Left colon (tissue), 2 donors: Measurements from ENCODE around the gene HSF5. TPM values are rescaled to one million over a fixed set of nuclear protein-coding genes. Genes with fewer than 3 reads are reported as not detected.
"Not testable (repeated sequence)": the region's sequence is repeated elsewhere in the genome, so short reads cannot be mapped to it uniquely, and the experiment has no call there.

Experiments used
- ATAC-seq: fragments of 200-7000 bp; cut with Tn5 transposase; one replicate; pipeline ENCODE4 v1.9.1; 2020; ENCODE audit warnings: mild to moderate bottlenecking, moderate library complexity
- DNase-seq, 2 donors: peaks; one replicate each; pipeline ENCODE4 v3.0.0-alpha.2; 2020
- intact Hi-C, 2 donors: fragments of 100-400 bp; cut with DNase I in 1 of 2; cut with micrococcal nuclease in 1 of 2; formaldehyde crosslinking; loops; one replicate each; pipeline versions ENCODE4 v1.11.2 to v1.14.0; 2022; cut with DNase I, micrococcal nuclease
- total RNA-seq, 2 donors: library from RNA; stranded (reverse); fragmentation: NEBNext Ultra II Directional; extraction: Animal tissue kit (Norgen Biotek cat#: 25700); gene quantifications; one replicate each; pipeline ENCODE4 v1.2.1, GENCODE V29; 2021
- donor health status: DM: no; HTN: no; CAD: no.
- donor health status: DM: yes; HTN: yes; CAD: no.

HSF5 gene
- total RNA-seq, 2 donors from 2014 or later = not detected

- DNase-seq (no peak), ATAC-seq (peak; percentile 64)
- intact Hi-C loops = no loop called here
These were observed 86.9 kb downstream of the HSF5 start for GRCh38 chr17:58401287-58401686.

- DNase-seq = no peak
- intact Hi-C loops = no loop called here
- ATAC-seq = no peak
These were observed 87.4 kb downstream of the HSF5 start for GRCh38 chr17:58400826-58401225.

GRCh38 chr17:58399974-58400373, 88.2 kb downstream of the HSF5 start:
- ATAC-seq = no peak
- intact Hi-C loops = no loop called here
- no peak for DNase-seq

GRCh38 chr17:58398574-58399266, 89.5 kb downstream of the HSF5 start:
- peak; percentile 65 for ATAC-seq
- no peak for DNase-seq
- intact Hi-C loops = no loop called here

- ATAC-seq, DNase-seq, intact Hi-C loops: not testable (repeated sequence)
These were observed 90.8 kb downstream of the HSF5 start for GRCh38 chr17:58397421-58397820.

GRCh38 chr17:58396173-58396572, 92.0 kb downstream of the HSF5 start:
- DNase-seq = no peak

GRCh38 chr17:58394534-58395223, 93.5 kb downstream of the HSF5 start:
- peak; percentile 60 for ATAC-seq
- no peak for DNase-seq
- intact Hi-C loops = no loop called here

More at GRCh38 chr17:58396173-58396572, 92.0 kb downstream of the HSF5 start:
- ATAC-seq = no peak
- intact Hi-C loops = no loop called here

GRCh38 chr17:58391302-58391984, 96.8 kb downstream of the HSF5 start:
- ATAC-seq = peak; percentile 69
- DNase-seq = peak; percentile 92 to 93
- intact Hi-C loops = no loop called here

GRCh38 chr17:58390884-58391283, 97.3 kb downstream of the HSF5 start:
- DNase-seq = no peak
- intact Hi-C loops = no loop called here
- ATAC-seq = no peak

- intact Hi-C loops = no loop called here
- DNase-seq (no peak), ATAC-seq (no peak)
These were observed 99.7 kb downstream of the HSF5 start for GRCh38 chr17:58388302-58389190.

- intact Hi-C loops = no loop called here
- peak in 1 of 2 donors; percentile 71 for DNase-seq
- ATAC-seq = peak; percentile 82
These were observed 100.4 kb downstream of the HSF5 start for GRCh38 chr17:58387834-58388233.

GRCh38 chr17:58386708-58387107, 101.5 kb downstream of the HSF5 start:
- DNase-seq (no peak), ATAC-seq (no peak)
- intact Hi-C loops = no loop called here

- DNase-seq (no peak), ATAC-seq (no peak)
- intact Hi-C loops = no loop called here
These were observed 102.8 kb downstream of the HSF5 start for GRCh38 chr17:58385359-58385899.

GRCh38 chr17:58384897-58385296, 103.3 kb downstream of the HSF5 start:
- no peak for DNase-seq
- intact Hi-C loops = no loop called here
- no peak for ATAC-seq

- no peak for DNase-seq
- no peak for ATAC-seq
- intact Hi-C loops = no loop called here
These were observed 104.2 kb downstream of the HSF5 start for GRCh38 chr17:58383892-58384462.

GRCh38 chr17:58382872-58383242, 105.4 kb downstream of the HSF5 start:
- ATAC-seq = peak; percentile 27
- intact Hi-C loops = no loop called here
- DNase-seq = peak; percentile 51 to 63

- intact Hi-C loops = no loop called here
- peak; percentile 14 for ATAC-seq
- DNase-seq = no peak
These were observed 105.9 kb downstream of the HSF5 start for GRCh38 chr17:58382108-58382871.
